ENCODE measurements around the gene TEX2.

DNA sequence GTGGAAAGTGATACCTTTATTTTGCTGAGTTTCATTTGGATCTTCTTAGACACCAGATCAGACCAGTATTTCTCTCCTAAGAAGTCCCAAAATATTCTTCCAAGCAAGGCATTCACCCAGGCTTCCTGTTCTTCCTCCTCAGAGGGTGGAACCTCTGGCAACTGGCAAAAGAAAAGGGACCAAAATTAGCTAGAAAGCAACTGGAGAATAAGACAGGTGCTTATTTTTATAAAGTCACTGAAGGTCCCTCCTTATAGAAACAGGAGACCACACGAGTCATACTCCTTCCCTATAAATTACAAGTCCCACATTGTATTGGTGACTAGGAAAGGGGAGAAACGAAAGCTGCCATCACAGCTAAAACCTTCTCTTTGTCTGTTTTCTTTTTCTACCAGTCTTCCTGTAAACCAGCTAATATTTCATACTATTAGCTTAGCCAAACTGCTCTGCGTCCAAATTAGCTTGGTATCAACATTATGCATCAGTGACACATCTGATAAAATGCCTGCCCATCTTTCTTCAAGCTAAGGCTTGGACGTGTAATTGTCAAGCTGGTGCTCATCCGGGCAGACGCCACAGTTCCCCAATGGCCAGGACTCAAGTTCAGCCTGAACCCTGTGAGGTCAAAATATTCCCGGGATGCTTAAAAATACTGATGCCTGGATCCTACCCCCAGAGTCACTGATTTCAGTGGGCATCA lies 85.6 kb downstream of the TEX2 start:
- TF ChIP-seq, protein P1, sequence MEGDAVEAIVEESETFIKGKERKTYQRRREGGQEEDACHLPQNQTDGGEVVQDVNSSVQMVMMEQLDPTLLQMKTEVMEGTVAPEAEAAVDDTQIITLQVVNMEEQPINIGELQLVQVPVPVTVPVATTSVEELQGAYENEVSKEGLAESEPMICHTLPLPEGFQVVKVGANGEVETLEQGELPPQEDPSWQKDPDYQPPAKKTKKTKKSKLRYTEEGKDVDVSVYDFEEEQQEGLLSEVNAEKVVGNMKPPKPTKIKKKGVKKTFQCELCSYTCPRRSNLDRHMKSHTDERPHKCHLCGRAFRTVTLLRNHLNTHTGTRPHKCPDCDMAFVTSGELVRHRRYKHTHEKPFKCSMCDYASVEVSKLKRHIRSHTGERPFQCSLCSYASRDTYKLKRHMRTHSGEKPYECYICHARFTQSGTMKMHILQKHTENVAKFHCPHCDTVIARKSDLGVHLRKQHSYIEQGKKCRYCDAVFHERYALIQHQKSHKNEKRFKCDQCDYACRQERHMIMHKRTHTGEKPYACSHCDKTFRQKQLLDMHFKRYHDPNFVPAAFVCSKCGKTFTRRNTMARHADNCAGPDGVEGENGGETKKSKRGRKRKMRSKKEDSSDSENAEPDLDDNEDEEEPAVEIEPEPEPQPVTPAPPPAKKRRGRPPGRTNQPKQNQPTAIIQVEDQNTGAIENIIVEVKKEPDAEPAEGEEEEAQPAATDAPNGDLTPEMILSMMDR (IDR thresholded peaks at IDR 0.05): no peak
- no peak for TF ChIP-seq POLR2AphosphoS5 (IDR thresholded peaks at IDR 0.05)
- no peak for TF ChIP-seq EP300 (IDR thresholded peaks at IDR 0.05)
- no peak for TF ChIP-seq POLR2A (IDR thresholded peaks at IDR 0.05)
